MM.1S (cell line): Measurements from ENCODE around the gene ARF3.

Experiments used
- EZH2 ChIP-seq: fragments of 300-600 bp; sonication (generic); optimal IDR thresholded peaks from 2 replicates; pipeline ENCODE3; 2017; ENCODE audit warnings: low read depth, mild to moderate bottlenecking, antibody characterized with exemption, low read length, mixed read lengths
- EZH2phosphoT487 ChIP-seq: fragments of 300-600 bp; sonication (generic); IDR thresholded peaks from 2 replicates; pipeline ENCODE4 v1.6.1; 2018; ENCODE audit warnings: antibody characterized with exemption, low read length
- TF ChIP-seq, protein P1 (sequence below): fragments of 300-600 bp; sonication (generic); IDR thresholded peaks from 2 replicates; pipeline ENCODE4 v1.5.1; 2016; ENCODE audit warnings: antibody characterized with exemption, low read length, mixed read lengths

DNA sequence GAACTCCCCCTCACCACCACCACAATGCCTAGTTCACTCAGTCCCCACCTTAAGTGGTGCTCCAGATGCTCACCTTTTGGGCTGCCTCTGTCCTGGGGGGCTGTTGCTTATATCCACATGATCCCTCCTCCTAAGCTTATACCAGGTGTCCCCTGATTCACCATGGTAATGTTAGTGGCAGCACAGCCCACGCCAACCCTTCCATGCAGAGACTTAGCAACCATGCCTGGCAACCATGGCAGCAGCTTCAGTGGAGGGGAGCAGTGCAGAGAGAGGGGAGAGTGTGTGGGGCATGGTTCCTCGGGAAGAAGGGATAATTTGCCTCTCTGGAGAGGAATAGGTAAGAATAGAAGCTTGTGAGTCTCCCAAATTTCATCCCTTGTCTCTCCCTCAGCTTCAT, 43.1 kb upstream of the ARF3 start:
- TF ChIP-seq, protein P1, sequence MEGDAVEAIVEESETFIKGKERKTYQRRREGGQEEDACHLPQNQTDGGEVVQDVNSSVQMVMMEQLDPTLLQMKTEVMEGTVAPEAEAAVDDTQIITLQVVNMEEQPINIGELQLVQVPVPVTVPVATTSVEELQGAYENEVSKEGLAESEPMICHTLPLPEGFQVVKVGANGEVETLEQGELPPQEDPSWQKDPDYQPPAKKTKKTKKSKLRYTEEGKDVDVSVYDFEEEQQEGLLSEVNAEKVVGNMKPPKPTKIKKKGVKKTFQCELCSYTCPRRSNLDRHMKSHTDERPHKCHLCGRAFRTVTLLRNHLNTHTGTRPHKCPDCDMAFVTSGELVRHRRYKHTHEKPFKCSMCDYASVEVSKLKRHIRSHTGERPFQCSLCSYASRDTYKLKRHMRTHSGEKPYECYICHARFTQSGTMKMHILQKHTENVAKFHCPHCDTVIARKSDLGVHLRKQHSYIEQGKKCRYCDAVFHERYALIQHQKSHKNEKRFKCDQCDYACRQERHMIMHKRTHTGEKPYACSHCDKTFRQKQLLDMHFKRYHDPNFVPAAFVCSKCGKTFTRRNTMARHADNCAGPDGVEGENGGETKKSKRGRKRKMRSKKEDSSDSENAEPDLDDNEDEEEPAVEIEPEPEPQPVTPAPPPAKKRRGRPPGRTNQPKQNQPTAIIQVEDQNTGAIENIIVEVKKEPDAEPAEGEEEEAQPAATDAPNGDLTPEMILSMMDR, result no peak
- no peak for TF ChIP-seq EZH2
- no peak for TF ChIP-seq EZH2phosphoT487
